LoVo (cell line): ENCODE results near the gene RASAL2.
"Not testable (repeated sequence)": the region's sequence is repeated elsewhere in the genome, so short reads cannot be mapped to it uniquely, and the experiment has no call there.

Source experiments
- DNase-seq: peaks from one replicate; pipeline ENCODE4 v3.0.0-alpha.2; 2016; ENCODE audit warnings: low spot score

Gene RASAL2

GRCh38 chr1:178119628-178120027, 25.7 kb downstream of the RASAL2 start:
- no peak for DNase-seq

- no peak for DNase-seq
Observed at GRCh38 chr1:178120088-178120487, 26.2 kb downstream of the RASAL2 start.

GRCh38 chr1:178120520-178121052, 26.7 kb downstream of the RASAL2 start:
- DNase-seq, result not testable (repeated sequence)

- DNase-seq, result no peak
Observed at GRCh38 chr1:178121883-178122282, 28.0 kb downstream of the RASAL2 start.

GRCh38 chr1:178122283-178122682, 28.4 kb downstream of the RASAL2 start:
- DNase-seq, result no peak

- no peak for DNase-seq
Observed at GRCh38 chr1:178124115-178124514, 30.2 kb downstream of the RASAL2 start.

- no peak for DNase-seq
Observed at GRCh38 chr1:178126261-178126660, 32.4 kb downstream of the RASAL2 start.

- DNase-seq, result peak; percentile 70
Observed at GRCh38 chr1:178126741-178127185, 32.9 kb downstream of the RASAL2 start.

- DNase-seq, result no peak
Observed at GRCh38 chr1:178127482-178128191, 33.7 kb downstream of the RASAL2 start.

GRCh38 chr1:178133239-178133989, 39.5 kb downstream of the RASAL2 start:
- DNase-seq, result no peak

GRCh38 chr1:178134061-178134460, 40.2 kb downstream of the RASAL2 start:
- DNase-seq, result no peak

GRCh38 chr1:178137238-178137637, 43.3 kb downstream of the RASAL2 start:
- no peak for DNase-seq

GRCh38 chr1:178142806-178143205, 48.9 kb downstream of the RASAL2 start:
- no peak for DNase-seq

GRCh38 chr1:178143730-178144690, 50.1 kb downstream of the RASAL2 start:
- no peak for DNase-seq

- no peak for DNase-seq
Observed at GRCh38 chr1:178145605-178146004, 51.7 kb downstream of the RASAL2 start.

GRCh38 chr1:178146436-178146835, 52.5 kb downstream of the RASAL2 start:
- no peak for DNase-seq

- no peak for DNase-seq
Observed at GRCh38 chr1:178150610-178151009, 56.7 kb downstream of the RASAL2 start.

GRCh38 chr1:178151831-178152230, 57.9 kb downstream of the RASAL2 start:
- DNase-seq, result no peak

GRCh38 chr1:178155481-178156255, 61.8 kb downstream of the RASAL2 start:
- no peak for DNase-seq

- no peak for DNase-seq
Observed at GRCh38 chr1:178160736-178161475, 67.0 kb downstream of the RASAL2 start.

- DNase-seq, result no peak
Observed at GRCh38 chr1:178161516-178161915, 67.6 kb downstream of the RASAL2 start.
